Tibial artery (tissue), 4 donors: ENCODE data around the gene STX12.
"Not testable (repeated sequence)": the region's sequence is repeated elsewhere in the genome, so short reads cannot be mapped to it uniquely, and the experiment has no call there.

Experiments used
- DNase-seq, 2 donors: peaks; one replicate each; pipeline ENCODE4 v3.0.0-alpha.2; 2019
- H3K27ac ChIP-seq, 2 donors: fragments of 200-600 bp; sonication (generic) in 1 of 2; 1 replicate in 1 of 2; 2 replicates in 1 of 2; pipeline ENCODE4 v1.5.1; 2018 to 2019; ENCODE audit warnings: mild to moderate bottlenecking in 1 of 2
- H3K27me3 ChIP-seq, 2 donors: fragments of 200-600 bp; sonication (generic) in 1 of 2; one replicate each; pipeline versions ENCODE4 v1.5.1 to v1.6.0; 2016 to 2019
- H3K36me3 ChIP-seq, 3 donors: fragments of 200-600 bp; sonication (generic) in 2 of 3; one replicate each; pipeline ENCODE4 v1.5.1; 2016 to 2019; ENCODE audit warnings: mild to moderate bottlenecking in 2 of 3
- H3K4me1 ChIP-seq, 4 donors: fragments of 200-600 bp; sonication (generic) in 2 of 4; 1 replicate in 3 of 4; 2 replicates in 1 of 4; pipeline ENCODE4 v1.5.1; 2016 to 2019
- H3K4me3 ChIP-seq, 2 donors: fragments of 200-600 bp; sonication (generic) in 1 of 2; 1 replicate in 1 of 2; 2 replicates in 1 of 2; pipeline ENCODE4 v1.5.1; 2018 to 2019; ENCODE audit warnings: mild to moderate bottlenecking in 2 of 2
- H3K9me3 ChIP-seq, 3 donors: fragments of 200-600 bp; sonication (generic) in 1 of 3; one replicate each; pipeline ENCODE4 v1.5.1; 2016 to 2019
- intact Hi-C: fragments of 100-400 bp; cut with DNase I; formaldehyde crosslinking; loops from one replicate; pipeline ENCODE4 v1.15.0; 2023; ENCODE audit warnings: low total_unique reads
- TF ChIP-seq, protein P1 (sequence below), 2 experiments: fragments of 200-600 bp in 1 of 2; fragments of 450-650 bp in 1 of 2; IDR thresholded peaks; one replicate each; pipeline ENCODE4 v1.5.1; 2017 to 2019; ENCODE audit warnings: antibody characterized with exemption in 2 of 2, mild to moderate bottlenecking in 1 of 2, moderate library complexity in 1 of 2

The STX12 gene

DNA sequence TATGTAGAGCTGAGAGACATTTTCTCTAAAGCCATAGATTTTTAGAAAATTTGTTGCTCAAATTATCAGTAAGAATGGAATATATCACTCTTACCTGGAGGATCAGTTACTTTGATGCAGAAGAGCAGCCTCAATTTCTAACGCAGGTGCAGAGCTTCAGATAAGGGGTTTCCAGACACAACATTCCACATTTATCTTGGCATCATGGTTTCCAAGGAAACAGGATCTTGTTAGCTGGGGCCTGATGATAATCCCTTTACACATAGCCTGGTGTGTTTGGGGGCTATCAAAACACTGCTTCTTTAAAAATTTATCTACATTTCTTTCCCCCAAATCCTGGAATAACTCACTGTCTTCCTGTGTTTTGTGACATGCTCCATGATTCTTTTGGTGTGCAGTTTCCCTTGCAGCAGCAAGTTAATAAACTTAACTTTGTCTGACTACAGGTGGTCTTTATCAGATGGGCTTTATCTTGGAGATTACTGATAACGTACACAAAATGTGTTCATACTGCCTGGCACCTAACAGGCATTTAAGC is 2.7 kb upstream of the STX12 start:
- TF ChIP-seq, protein P1, sequence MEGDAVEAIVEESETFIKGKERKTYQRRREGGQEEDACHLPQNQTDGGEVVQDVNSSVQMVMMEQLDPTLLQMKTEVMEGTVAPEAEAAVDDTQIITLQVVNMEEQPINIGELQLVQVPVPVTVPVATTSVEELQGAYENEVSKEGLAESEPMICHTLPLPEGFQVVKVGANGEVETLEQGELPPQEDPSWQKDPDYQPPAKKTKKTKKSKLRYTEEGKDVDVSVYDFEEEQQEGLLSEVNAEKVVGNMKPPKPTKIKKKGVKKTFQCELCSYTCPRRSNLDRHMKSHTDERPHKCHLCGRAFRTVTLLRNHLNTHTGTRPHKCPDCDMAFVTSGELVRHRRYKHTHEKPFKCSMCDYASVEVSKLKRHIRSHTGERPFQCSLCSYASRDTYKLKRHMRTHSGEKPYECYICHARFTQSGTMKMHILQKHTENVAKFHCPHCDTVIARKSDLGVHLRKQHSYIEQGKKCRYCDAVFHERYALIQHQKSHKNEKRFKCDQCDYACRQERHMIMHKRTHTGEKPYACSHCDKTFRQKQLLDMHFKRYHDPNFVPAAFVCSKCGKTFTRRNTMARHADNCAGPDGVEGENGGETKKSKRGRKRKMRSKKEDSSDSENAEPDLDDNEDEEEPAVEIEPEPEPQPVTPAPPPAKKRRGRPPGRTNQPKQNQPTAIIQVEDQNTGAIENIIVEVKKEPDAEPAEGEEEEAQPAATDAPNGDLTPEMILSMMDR (IDR thresholded peaks at IDR 0.05), result no peak
- no peak overlapping the region for H3K27ac ChIP-seq

DNA sequence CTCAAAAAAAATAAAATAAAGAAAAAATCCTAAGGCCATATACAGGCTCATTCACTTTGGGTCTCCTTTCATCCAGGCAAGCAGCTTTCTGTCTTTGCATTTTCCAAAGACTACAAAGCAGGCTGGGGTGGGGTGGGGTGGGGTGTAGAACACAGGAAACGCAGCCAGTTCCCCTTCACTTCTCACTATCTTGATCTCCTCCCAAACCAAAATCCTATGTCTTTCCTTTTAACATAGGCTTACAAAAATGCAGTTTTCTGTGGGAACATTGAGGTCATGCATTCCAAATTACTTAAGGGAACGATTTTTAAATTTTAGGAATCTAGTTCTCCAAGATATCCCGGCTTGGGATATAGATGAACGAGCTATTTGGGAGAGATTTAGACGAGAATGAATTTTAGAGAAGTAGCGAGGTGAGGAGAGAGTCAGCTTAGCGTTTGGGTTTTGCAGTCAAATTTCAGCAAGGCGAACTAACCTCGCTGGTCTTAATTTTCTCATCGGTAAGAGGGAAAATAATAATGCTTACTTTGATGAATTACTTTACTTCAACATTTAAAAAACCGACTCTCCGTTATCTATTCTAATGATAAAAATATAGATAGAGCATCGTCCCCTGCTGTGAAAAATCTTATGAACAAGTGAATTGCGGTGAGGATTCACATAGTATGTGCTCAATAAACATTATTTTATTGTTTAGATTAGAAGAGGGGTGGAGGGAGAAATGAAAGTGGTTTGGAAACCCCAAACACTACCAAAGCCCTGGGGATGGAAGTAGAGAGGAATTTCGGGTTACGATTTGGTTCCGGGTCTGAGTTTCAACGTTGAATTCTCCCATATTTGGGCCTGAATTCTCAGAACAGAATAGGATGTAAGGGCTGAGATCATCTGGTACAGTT is 735 bp upstream of the STX12 start:
- TF ChIP-seq, protein P1 (IDR thresholded peaks at IDR 0.05), result no peak
- Histone ChIP-seq H3K27me3 (no peaks in the 10 kb centered on the region), H3K27ac (peak overlapping the region; percentile 93 to 94), H3K36me3 (peaks cover 0 to 5% (median 0%) of the 10 kb centered on the region in 3 donors), H3K4me3 (peak overlapping the region; percentile 75 to 82), H3K9me3 (no peaks in the 10 kb centered on the region), H3K4me1 (peaks cover 0 to 39% (median 14%) of the 10 kb centered on the region in 4 donors)
- intact Hi-C loops, result no loop called here
- DNase-seq, result no peak

More for the DNA sequence above, 2.7 kb upstream of the STX12 start:
- DNase-seq, result no peak
- no peaks in the 10 kb centered on the region for H3K36me3 ChIP-seq
- H3K4me3 ChIP-seq, result no peak overlapping the region
- H3K4me1 ChIP-seq, result peaks cover 0 to 25% (median 5%) of the 10 kb centered on the region in 4 donors
- H3K9me3 ChIP-seq, result no peaks in the 10 kb centered on the region
- intact Hi-C loops, result no loop called here
- no peaks in the 10 kb centered on the region for H3K27me3 ChIP-seq

DNA sequence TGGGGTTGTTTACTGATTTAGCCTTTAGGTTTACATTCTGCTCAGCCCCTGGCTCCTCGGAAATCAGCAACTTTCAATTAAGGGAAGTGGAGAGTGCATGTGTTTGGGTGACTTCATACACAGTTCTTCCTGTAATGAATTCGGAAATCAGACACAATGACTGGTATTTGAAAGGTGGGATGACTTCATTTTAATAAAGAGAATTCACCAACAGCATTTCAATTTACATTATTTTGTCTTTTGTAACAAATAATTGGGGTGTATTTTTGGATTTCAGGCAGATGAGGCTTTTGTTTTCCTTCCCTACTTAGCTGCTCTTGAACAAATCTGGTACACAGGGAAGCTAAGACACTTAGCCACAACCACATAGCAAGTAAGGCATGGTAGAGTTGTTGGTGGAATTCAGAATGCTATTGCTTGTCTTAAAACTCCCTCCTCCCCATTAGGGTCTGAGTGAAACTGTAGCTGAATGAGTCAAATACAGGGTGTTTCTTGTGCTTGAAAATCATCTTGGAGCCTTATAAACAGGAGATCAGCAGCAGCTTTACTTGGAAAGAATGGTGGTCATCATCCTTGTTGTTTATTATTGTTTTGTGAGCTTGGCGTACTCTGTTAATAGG is 917 bp downstream of the STX12 start:
- H3K4me3 ChIP-seq, result peak overlapping the region; percentile 75 to 82
- no peaks in the 10 kb centered on the region for H3K9me3 ChIP-seq
- intact Hi-C loops, result loop anchor here (1.0 kb wide), 1 partner anchor 49 kb away; the partner anchor contains the start of gene FAM76A
- H3K27me3 ChIP-seq, result no peaks in the 10 kb centered on the region
- H3K36me3 ChIP-seq, result peaks cover 0 to 10% (median 0%) of the 10 kb centered on the region in 3 donors
- peak overlapping the region; percentile 93 to 94 for H3K27ac ChIP-seq
- peaks cover 0 to 44% (median 16%) of the 10 kb centered on the region in 4 donors for H3K4me1 ChIP-seq
- TF ChIP-seq, protein P1 (IDR thresholded peaks at IDR 0.05), result no peak
- no peak for DNase-seq

DNA sequence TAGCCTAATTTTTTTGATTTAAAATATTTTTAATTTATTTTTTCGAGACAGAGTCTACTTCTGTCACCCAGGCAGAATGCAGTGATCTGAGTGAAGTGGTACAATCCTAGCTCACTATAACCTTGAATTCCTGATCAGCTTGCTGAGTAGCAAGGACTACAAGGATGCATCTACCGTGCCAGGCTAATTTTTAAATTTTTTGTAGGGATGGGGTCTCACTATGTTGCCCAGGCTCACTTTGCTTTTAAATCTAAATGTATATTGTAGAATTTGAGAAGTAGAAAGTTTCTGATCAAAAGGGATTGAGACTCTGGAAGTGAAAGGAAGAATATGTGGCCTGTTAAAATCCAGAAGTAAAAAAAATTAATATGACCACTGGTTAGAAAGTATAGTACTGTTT is 1.6 kb downstream of the STX12 start:
- Histone ChIP-seq H3K4me1 (peaks cover 0 to 49% (median 16%) of the 10 kb centered on the region in 4 donors), H3K36me3 (peaks cover 0 to 10% (median 0%) of the 10 kb centered on the region in 3 donors), H3K27ac (peak overlapping the region in 1 of 2 donors; percentile 94), H3K9me3 (no peaks in the 10 kb centered on the region), H3K4me3 (peak overlapping the region; percentile 75 to 82), H3K27me3 (no peaks in the 10 kb centered on the region)
- intact Hi-C loops, result no loop called here
- no peak for DNase-seq
- TF ChIP-seq, protein P1 (IDR thresholded peaks at IDR 0.05), result no peak

DNA sequence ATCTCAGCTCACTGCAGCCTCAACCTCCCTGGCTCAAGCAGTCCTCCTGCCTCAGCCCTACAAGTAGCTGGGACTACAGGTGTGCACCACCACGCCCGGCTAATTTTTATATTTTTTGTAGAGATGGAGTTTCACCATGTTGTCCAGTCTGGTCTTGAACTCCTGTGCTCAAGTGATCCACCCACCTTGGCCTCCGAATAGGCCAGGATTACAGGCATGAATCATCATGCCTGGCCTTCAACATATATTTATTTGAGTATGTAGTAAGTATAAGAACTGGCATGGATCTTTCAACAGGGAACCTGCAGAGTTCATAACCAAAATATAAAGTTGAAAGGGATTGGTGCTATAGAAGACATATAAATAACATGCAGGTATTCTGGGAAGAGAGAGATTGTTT is 2.3 kb downstream of the STX12 start:
- H3K27me3 ChIP-seq, intact Hi-C loops, H3K9me3 ChIP-seq, H3K4me3 ChIP-seq, DNase-seq, H3K27ac ChIP-seq: not testable (repeated sequence)
- Histone ChIP-seq H3K4me1 (peaks cover 0 to 49% (median 16%) of the 10 kb centered on the region in 4 donors), H3K36me3 (peaks cover 0 to 16% (median 0%) of the 10 kb centered on the region in 3 donors)

DNA sequence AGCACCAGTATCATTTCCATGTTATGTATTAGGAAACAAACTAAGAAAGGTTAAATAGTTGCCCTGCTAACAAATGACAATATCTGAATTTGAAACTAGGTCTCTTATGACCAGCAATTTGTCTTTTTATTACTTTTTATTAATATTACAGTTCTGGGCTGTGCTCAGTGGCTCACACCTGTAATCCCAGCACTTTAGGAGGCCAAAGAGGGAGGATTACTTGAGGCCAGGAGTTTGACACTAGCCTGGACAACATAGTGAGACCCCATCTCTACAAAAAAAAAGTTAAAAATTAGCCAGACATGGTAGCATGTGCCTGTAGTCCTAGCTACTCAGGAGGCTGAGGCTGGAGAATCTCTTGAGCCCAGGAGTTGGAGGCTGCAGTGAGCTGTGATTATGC is 3.3 kb downstream of the STX12 start:
- H3K27ac ChIP-seq, intact Hi-C loops, H3K4me3 ChIP-seq, H3K9me3 ChIP-seq, DNase-seq, H3K27me3 ChIP-seq: not testable (repeated sequence)
- Histone ChIP-seq H3K36me3 (peaks cover 0 to 19% (median 0%) of the 10 kb centered on the region in 3 donors), H3K4me1 (peaks cover 0 to 49% (median 17%) of the 10 kb centered on the region in 4 donors)
